CD4-positive, alpha-beta T cell treated with Interferon alpha-2 for 1 hour (primary cell): ENCODE results near the gene IFI30.
A peak's percentile ranks its signal among the peaks of the same experiment; 100 is the strongest.
"Not testable (repeated sequence)": the region's sequence is repeated elsewhere in the genome, so short reads cannot be mapped to it uniquely, and the experiment has no call there.

Experiments used
- DNase-seq, 2 donors: peaks; one replicate each; pipeline ENCODE4 v3.0.0-alpha.2; 2020 to 2022

The IFI30 gene

DNA sequence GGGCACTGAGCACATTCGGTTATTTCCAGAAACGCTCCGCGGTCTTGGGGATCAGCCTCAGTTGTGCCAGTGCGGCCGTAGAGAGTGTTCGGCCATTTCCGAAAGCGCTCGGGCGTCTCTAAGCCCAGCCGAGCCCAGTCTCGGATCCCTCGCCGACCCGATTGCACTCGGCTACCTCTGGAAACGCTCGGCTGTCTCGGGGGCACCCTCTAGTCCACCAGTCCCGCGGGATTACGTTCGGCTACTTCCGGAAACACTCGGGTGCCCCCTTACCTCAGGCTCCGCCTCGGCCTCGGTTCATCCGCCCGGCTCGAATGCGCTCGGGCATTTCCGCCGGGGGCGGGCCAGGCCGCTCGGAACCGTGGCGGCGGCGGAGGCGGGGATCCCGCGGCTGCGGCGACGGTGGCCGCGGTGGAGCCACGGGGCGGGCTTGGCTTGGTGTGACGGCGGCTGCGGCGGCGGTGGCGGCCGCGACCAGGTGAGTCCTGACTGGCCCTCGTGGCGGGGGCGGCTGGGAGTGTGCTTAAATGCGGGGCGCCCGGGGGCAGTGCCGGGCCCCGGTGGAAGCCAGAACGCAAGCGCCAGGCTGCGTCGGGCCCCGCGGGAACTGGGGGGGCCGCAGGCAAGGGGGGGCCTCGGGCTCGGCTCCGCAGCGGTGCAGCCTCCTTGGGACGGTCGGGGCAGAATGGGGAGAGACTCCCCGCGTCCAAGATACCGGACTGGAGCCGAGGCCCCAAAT lies 20.6 kb upstream of the IFI30 start, which contains the start of gene PIK3R2:
Gene PIK3R2, plus strand, starts transcription at position 347 of the 739 bp plus-strand sequence. CDS start 2,717 bp downstream, outside the sequence.
- DNase-seq, result peak; percentile 99

- peak in 1 of 2 donors; percentile 24 for DNase-seq
These were observed 20.0 kb upstream of the IFI30 start for GRCh38 chr19:18153556-18154134.

GRCh38 chr19:18155095-18156087 lies 18.2 kb upstream of the IFI30 start:
- DNase-seq, result no peak

DNA sequence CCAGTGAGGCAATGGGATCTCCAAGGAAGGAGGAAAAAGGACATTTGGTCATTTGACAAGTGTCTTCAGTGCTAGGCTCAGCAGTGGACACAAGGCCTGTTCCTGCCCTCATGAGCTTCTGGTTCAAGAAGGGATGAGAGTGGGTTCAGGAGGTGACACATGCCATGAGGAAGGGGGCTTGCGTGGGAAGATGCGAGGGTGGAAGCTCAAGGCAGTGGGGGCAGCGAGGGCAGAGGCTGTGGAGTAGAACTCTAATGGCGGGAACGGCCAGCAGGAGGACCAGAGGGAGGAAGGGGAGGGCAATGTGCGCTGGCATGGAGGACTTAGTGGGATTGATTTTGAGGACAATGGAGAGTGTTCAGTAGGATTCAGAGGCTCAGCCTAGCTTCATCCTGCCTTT lies 17.3 kb upstream of the IFI30 start:
- no peak for DNase-seq

DNA sequence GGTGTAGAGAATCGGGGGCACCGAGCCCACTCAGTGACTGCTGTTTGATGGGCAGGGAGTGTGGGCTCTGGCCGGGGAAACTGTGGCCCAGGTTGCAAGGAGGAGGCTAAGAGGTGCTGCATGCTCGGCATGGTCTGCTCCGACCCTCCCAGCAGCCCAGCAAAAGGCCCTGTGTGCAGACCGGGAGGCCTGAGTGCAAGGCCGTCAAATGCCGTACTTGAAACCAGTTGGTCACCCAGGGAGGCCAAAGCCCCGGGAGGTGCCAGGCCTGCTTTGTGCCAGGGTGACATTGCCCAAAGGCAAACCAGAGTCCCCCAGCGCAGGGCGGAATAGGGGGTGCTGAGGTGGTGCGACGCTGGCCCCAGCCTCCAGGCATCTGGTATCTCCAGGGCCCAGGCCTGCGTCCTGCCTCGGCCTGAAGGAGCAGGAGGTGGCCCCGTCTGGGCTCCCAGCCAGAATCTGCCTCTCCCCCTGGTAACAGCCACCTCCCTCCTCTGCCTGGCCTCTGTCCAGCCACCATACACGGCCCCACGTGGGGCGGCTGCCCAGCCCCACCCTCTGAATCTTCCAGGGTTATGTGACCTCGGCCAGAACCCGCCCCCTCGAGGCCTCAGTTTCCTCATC lies 16.7 kb upstream of the IFI30 start:
- no peak for DNase-seq

DNA sequence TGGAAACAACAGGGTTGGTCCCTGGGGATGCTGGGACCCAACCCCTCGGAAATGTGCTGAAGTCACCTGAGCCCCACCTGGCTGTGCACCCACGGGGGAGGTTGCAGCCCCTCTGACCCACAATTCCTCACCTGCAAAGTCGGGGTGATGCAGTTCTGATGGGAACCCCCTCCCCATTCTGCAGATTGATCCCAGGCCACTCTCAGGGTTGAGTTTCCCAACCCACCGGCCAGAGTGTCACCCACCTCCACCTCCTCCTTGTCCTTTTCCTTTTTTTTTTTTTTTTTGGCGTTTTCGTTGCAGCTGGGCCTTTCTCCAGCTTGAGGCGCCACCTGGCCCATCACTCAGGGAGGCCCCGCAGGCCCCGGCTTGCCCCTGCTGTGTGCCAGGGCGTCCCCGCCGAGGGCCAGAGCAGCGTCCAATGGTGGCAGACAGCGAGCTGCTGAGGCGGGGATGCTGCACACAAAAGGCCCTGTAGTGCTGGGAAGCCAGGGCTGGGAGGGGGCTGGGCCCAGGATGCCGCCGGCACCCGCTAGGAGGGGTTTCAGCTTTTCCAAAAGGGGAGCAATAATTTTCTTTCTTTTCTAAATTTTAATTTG lies 16.0 kb upstream of the IFI30 start:
- DNase-seq, result no peak

DNA sequence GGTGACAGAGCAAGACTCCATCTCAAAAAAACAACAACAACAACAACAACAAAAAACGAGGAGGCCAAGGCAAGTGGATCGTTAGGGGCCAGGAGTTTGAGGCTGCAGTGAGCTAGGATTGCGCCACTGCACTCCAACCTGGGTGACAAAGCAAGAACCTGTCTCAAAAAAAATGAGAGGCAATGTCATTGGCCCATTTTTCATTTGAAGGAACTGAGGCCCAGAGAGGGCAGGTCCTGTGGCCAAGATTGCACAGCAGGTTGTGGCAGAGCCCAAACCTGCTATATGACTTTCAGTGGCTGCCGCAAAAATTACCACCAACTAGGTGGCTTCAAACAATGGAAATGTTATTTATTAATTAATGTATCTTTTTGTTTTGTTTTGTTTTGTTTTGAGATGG lies 15.1 kb upstream of the IFI30 start:
- no peak for DNase-seq

GRCh38 chr19:18159059-18159616 lies 14.5 kb upstream of the IFI30 start:
- DNase-seq, result not testable (repeated sequence)

DNA sequence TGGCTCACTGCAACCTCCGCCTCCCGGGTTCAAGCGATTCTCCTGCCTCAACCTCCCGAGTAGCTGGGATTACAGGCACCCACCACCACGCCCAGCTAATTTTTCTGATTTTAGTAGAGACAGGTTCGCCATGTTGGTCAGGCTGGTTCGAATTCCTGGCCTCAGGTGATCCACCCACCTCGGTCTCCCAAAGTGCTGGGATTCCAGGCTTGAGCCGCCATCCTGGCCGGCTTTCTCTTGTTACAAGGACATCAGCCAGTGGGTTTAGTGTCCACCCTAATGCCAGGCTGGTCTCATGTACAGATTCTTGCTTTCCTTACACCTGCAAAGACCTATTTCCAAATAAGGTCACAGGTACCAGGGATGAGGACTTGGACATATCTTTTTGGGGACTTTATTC lies 13.8 kb upstream of the IFI30 start:
- DNase-seq, result no peak

DNA sequence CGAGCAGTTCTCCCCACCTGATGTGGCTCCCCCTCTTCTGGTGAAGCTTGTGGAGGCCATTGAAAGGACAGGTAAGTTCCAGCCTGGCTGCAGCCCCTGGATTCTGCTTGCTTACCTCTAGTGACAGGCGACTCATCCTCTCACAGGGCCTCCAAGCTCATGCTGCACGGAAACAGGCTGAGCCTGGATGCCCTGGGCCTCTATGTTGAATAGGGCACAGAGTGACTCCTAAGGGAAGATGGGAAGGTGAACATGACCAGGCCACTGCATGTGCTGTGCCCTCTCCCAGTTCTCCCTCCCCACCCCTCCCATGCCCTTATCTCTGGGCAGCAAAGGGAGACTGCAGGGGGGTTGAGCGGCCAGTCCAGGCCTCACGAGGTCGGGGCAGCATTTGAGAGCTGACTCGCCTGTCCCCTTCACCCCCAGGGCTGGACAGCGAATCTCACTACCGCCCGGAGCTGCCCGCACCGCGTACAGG lies 13.1 kb upstream of the IFI30 start:
- no peak for DNase-seq

- DNase-seq, result peak; percentile 74 to 88
These were observed 12.5 kb upstream of the IFI30 start for GRCh38 chr19:18160971-18161635.

GRCh38 chr19:18161636-18162002 lies 12.0 kb upstream of the IFI30 start:
- no peak for DNase-seq

DNA sequence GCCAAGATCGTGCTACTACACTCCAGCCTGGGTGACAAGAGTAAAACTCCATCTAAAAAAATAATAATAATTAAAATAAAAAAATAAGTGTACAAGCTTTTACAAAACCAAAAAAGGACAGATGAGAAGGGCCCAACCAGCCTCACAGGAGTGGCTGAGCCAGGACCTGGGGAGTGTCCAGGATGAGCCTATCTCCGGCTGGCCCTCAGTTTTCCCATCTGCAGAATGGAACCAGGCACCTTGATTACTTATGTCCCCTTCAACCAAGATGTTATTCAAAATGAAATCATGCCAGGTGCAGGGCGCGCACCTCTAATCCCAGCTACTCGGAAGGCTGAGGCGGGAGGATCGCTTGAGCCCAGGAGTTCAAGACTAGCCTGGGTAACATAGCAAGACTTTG lies 9.5 kb upstream of the IFI30 start:
- no peak for DNase-seq

DNA sequence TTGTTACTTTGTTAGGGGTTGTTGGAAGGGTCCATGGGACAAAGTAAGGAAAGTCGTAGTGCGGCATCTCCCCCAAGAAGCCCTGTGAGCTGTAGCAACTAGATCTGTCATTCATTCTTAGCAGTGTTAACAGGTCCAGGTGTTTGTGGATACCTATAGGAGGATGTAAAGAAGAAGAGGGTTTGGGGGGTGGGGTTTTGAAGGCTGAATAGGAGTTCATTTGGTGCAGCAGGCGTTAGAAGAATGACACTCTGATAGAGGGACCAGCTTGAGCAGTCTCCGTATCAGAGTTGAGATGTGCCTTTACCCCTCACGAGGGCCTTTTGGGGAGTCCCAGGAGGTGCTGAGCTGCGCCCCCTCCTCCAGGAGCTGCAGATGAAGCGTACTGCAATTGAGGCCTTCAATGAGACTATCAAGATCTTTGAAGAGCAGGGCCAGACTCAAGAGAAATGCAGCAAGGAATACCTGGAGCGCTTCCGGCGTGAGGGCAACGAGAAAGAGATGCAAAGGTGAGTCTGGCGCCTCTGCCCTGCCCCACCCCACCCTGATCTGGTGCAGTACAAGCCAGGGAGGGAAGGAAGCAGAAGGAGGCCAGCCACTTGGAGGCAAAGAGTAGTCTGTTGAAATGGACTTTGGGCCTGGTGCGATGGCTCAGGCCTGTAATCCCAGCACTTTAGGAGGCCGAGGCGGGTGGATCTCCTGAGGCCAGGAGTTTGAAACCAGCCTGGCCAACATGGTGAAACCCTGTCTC lies 7.6 kb upstream of the IFI30 start:
- DNase-seq, result no peak

DNA sequence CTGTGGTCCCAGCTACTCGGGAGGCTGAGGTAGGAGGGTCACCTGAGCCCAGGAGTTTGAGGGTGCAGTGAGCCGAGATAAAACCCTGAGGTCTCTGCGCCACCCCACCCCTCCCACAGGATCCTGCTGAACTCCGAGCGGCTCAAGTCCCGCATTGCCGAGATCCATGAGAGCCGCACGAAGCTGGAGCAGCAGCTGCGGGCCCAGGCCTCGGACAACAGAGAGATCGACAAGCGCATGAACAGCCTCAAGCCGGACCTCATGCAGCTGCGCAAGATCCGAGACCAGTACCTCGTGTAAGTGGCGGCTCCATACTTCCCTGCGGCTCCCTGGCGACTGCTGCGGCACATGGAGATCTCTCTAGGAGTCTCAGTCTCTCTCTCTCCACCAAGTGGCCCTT lies 6.6 kb upstream of the IFI30 start:
- DNase-seq, result no peak

- DNase-seq, result peak; percentile 68 to 72
These were observed 5.5 kb upstream of the IFI30 start for GRCh38 chr19:18167975-18168645.

DNA sequence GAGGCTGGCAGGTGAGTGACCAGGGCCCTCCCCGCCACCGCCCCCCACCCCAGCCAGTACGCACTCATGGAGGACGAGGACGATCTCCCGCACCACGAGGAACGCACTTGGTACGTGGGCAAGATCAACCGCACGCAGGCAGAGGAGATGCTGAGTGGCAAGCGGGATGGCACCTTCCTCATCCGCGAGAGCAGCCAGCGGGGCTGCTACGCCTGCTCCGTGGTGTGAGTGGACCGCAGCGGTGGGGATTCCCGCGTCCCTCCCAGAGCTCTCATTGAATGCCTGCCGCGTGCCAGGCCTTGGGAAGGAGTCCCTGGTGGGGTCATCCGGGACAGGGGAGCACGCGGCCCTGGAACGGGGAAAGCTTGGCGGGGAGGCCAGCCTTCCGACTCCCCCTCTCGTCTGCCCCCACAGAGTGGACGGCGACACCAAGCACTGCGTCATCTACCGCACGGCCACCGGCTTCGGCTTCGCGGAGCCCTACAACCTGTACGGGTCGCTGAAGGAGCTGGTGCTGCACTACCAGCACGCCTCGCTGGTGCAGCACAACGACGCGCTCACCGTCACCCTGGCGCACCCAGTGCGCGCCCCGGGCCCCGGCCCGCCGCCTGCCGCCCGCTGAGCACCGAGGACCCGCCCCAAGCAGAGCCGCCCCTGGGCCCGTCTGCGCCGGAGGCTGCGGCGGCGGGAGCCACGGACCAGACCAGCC lies 4.8 kb upstream of the IFI30 start:
- no peak for DNase-seq

DNA sequence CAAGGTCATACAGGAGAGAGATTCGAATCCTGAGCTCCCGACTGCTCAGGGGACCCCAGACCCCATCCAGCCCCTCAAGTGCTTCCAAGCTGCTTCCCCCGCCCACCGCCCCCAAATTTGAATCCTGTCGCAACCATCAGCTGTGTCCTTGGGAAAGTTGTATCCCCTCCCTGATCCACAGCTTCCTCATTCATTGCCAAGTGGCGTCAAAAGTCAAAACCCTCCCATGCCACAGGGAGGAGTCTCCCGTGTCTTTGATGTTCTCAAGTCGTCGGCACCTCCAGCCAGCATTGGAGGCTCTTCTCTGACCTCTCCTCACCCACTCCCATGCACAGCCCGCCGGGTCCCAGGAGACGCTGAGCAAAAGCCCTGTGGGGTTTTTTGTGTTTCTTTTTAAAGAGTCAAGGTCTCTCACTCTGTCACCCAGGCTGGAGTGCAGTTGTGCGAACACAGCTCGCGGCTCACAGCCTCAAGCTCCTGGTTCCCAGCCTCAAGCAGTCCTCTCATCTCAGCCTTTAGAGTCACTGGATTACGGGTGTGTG lies 2.8 kb upstream of the IFI30 start:
- peak in 1 of 2 donors; percentile 60 for DNase-seq
